Neural cell (in vitro differentiated cells): Measurements from ENCODE around the gene KIAA0586. TPM values are rescaled to one million over a fixed set of nuclear protein-coding genes. Genes with fewer than 3 reads are reported as not detected.

Source experiments
- H2AFZ ChIP-seq: fragments of 200-600, 300-800 bp; sonication (generic), shearing (Covaris generic); 2 replicates; pipeline ENCODE4 v1.6.0; 2014; ENCODE audit warnings: low read depth, mild to moderate bottlenecking, antibody characterized with exemption, low read length, moderate library complexity
- H3F3A ChIP-seq: fragments of 200-600 bp; shearing (Covaris generic); 2 replicates; pipeline ENCODE4 v1.6.1; 2016; ENCODE audit warnings: mild to moderate bottlenecking, moderate library complexity, mixed read lengths, antibody characterized with exemption, low read length; ENCODE audit not compliant: insufficient read depth, poor library complexity, severe bottlenecking
- H3K27ac ChIP-seq: fragments of 200-600, 300-800 bp; sonication (generic), shearing (Covaris generic); 2 replicates; pipeline ENCODE4 v1.5.1; 2014; ENCODE audit warnings: mild to moderate bottlenecking, low read length, moderate library complexity
- H3K27me3 ChIP-seq: fragments of 300-800, 200-600 bp; sonication (generic), shearing (Covaris generic); 2 replicates; pipeline ENCODE4 v1.6.0; 2014; ENCODE audit warnings: mild to moderate bottlenecking, low read depth, low read length, moderate library complexity; ENCODE audit not compliant: insufficient read depth
- H3K36me3 ChIP-seq: fragments of 300-800, 200-600 bp; sonication (generic), shearing (Covaris generic); 2 replicates; pipeline ENCODE4 v1.5.1; 2014; ENCODE audit warnings: mild to moderate bottlenecking, antibody characterized with exemption, low read length, moderate library complexity; ENCODE audit not compliant: insufficient read depth
- H3K4me2 ChIP-seq: fragments of 300-800, 200-600 bp; sonication (generic), shearing (Covaris generic); 2 replicates; pipeline ENCODE4 v1.6.0; 2014; ENCODE audit warnings: mild to moderate bottlenecking, low read length
- H3K4me3 ChIP-seq: fragments of 300-800, 200-600 bp; sonication (generic), shearing (Covaris generic); 2 replicates; pipeline ENCODE4 v1.5.1; 2014; ENCODE audit warnings: mild to moderate bottlenecking, low read length, moderate library complexity
- H3K79me2 ChIP-seq: fragments of 200-600 bp; shearing (Covaris generic); replicated peaks from 2 replicates; pipeline ENCODE4 v1.6.0; 2014; ENCODE audit warnings: mild to moderate bottlenecking, low read length, moderate library complexity; ENCODE audit not compliant: insufficient read depth
- H3K9ac ChIP-seq: fragments of 300-800, 200-600 bp; sonication (generic), shearing (Covaris generic); 2 replicates; pipeline ENCODE4 v1.6.1; 2016; ENCODE audit warnings: mild to moderate bottlenecking, low read length, mixed read lengths
- H3K9me2 ChIP-seq: fragments of 200-600 bp; shearing (Covaris generic); 2 replicates; pipeline ENCODE4 v1.6.1; 2016; ENCODE audit warnings: mild to moderate bottlenecking, low read length, mixed read lengths; ENCODE audit not compliant: insufficient read depth
- H3K9me3 ChIP-seq: fragments of 200-600, 300-800 bp; sonication (generic), shearing (Covaris generic); 2 replicates; pipeline ENCODE4 v1.6.1; 2016; ENCODE audit warnings: mild to moderate bottlenecking, mixed run types, low read length, moderate library complexity, mixed read lengths
- H4K20me1 ChIP-seq: fragments of 200-600 bp; shearing (Covaris generic); 2 replicates; pipeline ENCODE4 v1.6.1; 2016; ENCODE audit warnings: mild to moderate bottlenecking, mixed run types; ENCODE audit not compliant: insufficient read depth
- CTCF ChIP-seq: fragments of 450-650 bp; IDR thresholded peaks from 2 replicates; pipeline ENCODE4 v1.5.1; 2014; ENCODE audit warnings: antibody characterized with exemption, mild to moderate bottlenecking, moderate library complexity; ENCODE audit not compliant: poor library complexity, severe bottlenecking
- EP300 ChIP-seq: fragments of 450-650 bp; conservative IDR thresholded peaks from 2 replicates; pipeline ENCODE4 v1.6.1; 2014; ENCODE audit warnings: antibody characterized with exemption, mild to moderate bottlenecking, moderate library complexity; ENCODE audit not compliant: poor library complexity, severe bottlenecking
- EZH2 ChIP-seq: fragments of 200-600, 300-800 bp; shearing (Covaris generic), sonication (generic); IDR thresholded peaks from 2 replicates; pipeline ENCODE4 v1.6.1; 2014; ENCODE audit warnings: antibody characterized with exemption, low read length, borderline replicate concordance, mild to moderate bottlenecking; ENCODE audit not compliant: insufficient read depth, poor library complexity, severe bottlenecking
- MXI1 ChIP-seq: fragments of 450-650 bp; conservative IDR thresholded peaks from 2 replicates; pipeline ENCODE4 v1.6.1; 2014; ENCODE audit warnings: antibody characterized with exemption, mild to moderate bottlenecking; ENCODE audit not compliant: poor library complexity, severe bottlenecking
- POLR2AphosphoS5 ChIP-seq: IDR thresholded peaks from 2 replicates; pipeline ENCODE4 v1.6.1; 2012
- RAD21 ChIP-seq: fragments of 450-650 bp; conservative IDR thresholded peaks from 2 replicates; pipeline ENCODE4 v1.6.1; 2014; ENCODE audit warnings: antibody characterized with exemption, mild to moderate bottlenecking, moderate library complexity
- SMC3 ChIP-seq: fragments of 450-650 bp; conservative IDR thresholded peaks from 2 replicates; pipeline ENCODE4 v1.6.1; 2014; ENCODE audit warnings: antibody characterized with exemption, mild to moderate bottlenecking, moderate library complexity; ENCODE audit not compliant: poor library complexity
- TAF1 ChIP-seq: IDR thresholded peaks from 2 replicates; pipeline ENCODE4 v1.6.1; 2012; ENCODE audit warnings: low read depth
- polyA plus RNA-seq: library from polyadenylated mRNA; depleted of rRNA; stranded (reverse); fragments of >200 nt; gene quantifications from 2 replicates; pipeline ENCODE4 v1.2.3, GENCODE V29; 2014
- small RNA-seq, 3 experiments: library from RNA; depleted of rRNA; stranded (forward); fragments of <200 nt; gene quantifications; one replicate each; pipeline ENCODE3, GENCODE V24; 2012
- TF ChIP-seq, protein P1 (sequence below): IDR thresholded peaks from 2 replicates; pipeline ENCODE4 v1.6.1; 2012; ENCODE audit warnings: borderline replicate concordance

Gene KIAA0586
- polyA plus RNA-seq, 1 donor from 2014 or later: 8.0 TPM

- Histone ChIP-seq H4K20me1 (no peaks in the 10 kb centered on the region), H3K36me3 (no peaks in the 10 kb centered on the region), H3K4me3 (no peak overlapping the region), H3K79me2 (no peaks in the 10 kb centered on the region), H3K9me2 (no peaks in the 10 kb centered on the region), H3K27me3 (no peaks in the 10 kb centered on the region), H3F3A (no peaks in the 10 kb centered on the region), H3K9ac (no peak overlapping the region), H3K27ac (no peak overlapping the region), H3K4me2 (no peak overlapping the region), H2AFZ (no peak overlapping the region), H3K9me3 (no peaks in the 10 kb centered on the region)
- TF ChIP-seq MXI1 (no peak), CTCF (no peak), POLR2AphosphoS5 (no peak), EP300 (no peak), RAD21 (no peak), TAF1 (no peak), EZH2 (no peak), SMC3 (no peak)
- TF ChIP-seq, protein P1, sequence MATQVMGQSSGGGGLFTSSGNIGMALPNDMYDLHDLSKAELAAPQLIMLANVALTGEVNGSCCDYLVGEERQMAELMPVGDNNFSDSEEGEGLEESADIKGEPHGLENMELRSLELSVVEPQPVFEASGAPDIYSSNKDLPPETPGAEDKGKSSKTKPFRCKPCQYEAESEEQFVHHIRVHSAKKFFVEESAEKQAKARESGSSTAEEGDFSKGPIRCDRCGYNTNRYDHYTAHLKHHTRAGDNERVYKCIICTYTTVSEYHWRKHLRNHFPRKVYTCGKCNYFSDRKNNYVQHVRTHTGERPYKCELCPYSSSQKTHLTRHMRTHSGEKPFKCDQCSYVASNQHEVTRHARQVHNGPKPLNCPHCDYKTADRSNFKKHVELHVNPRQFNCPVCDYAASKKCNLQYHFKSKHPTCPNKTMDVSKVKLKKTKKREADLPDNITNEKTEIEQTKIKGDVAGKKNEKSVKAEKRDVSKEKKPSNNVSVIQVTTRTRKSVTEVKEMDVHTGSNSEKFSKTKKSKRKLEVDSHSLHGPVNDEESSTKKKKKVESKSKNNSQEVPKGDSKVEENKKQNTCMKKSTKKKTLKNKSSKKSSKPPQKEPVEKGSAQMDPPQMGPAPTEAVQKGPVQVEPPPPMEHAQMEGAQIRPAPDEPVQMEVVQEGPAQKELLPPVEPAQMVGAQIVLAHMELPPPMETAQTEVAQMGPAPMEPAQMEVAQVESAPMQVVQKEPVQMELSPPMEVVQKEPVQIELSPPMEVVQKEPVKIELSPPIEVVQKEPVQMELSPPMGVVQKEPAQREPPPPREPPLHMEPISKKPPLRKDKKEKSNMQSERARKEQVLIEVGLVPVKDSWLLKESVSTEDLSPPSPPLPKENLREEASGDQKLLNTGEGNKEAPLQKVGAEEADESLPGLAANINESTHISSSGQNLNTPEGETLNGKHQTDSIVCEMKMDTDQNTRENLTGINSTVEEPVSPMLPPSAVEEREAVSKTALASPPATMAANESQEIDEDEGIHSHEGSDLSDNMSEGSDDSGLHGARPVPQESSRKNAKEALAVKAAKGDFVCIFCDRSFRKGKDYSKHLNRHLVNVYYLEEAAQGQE: no peak
Observed at GRCh38 chr14:58599707-58600106, 172.2 kb downstream of the KIAA0586 start.

Small RNAs within 50 kb of the gene (small RNA-seq; reads per million reads assigned to genes)
- gene HSBP1P1: 0 reads per million in 3 experiments
- 0 to 1.2 (median 0) reads per million in 3 experiments for gene RF00019

Other genes with a start within 250 kb of the KIAA0586 start
- 281 and 401 TPM in 2 replicates for gene ACTR10, start 227.6 kb upstream of the KIAA0586 start, polyA plus RNA-seq
- 155 and 198 TPM in 2 replicates for gene PSMA3, start 182.9 kb upstream of the KIAA0586 start, polyA plus RNA-seq
- gene ARID4A, start 129.2 kb upstream of the KIAA0586 start, polyA plus RNA-seq: 32.3 and 38.5 TPM in 2 replicates
- not detected in 2 replicates for gene TOMM20L, start 31.8 kb upstream of the KIAA0586 start, polyA plus RNA-seq
- gene TIMM9, start 188 bp upstream of the KIAA0586 start, polyA plus RNA-seq: 48.3 and 51.1 TPM in 2 replicates
- gene DACT1, start 210.2 kb downstream of the KIAA0586 start, polyA plus RNA-seq: 125 TPM in 2 replicates